K562 (cell line): ENCODE results near the gene ATP2A1.

ENCODE experiments used
- BRD4 ChIP-seq: fragments of 200-600 bp; sonication (generic); IDR thresholded peaks from 2 replicates; pipeline ENCODE4 v1.6.1; 2017; ENCODE audit warnings: inconsistent platforms
- CTCF ChIP-seq, 3 experiments: IDR thresholded peaks in 2 of 3; conservative IDR thresholded peaks in 1 of 3; 2 replicates each; pipeline ENCODE4 v1.5.1; 2011 to 2012; ENCODE audit warnings: low read length in 3 of 3, mild to moderate bottlenecking in 3 of 3, control low read depth in 2 of 3, improper control_type of control experiment in 1 of 3, inconsistent platforms in 1 of 3, low read depth in 1 of 3, mixed read lengths in 1 of 3, moderate library complexity in 1 of 3; ENCODE audit not compliant: insufficient read depth in 2 of 3
- FOXP4 ChIP-seq: sonication (generic); formaldehyde crosslinking; IDR thresholded peaks from 2 replicates; pipeline ENCODE4 v1.8.0; 2022; ENCODE audit warnings: mild to moderate bottlenecking, missing genetic modification reagents, borderline replicate concordance
- GTF2F1 ChIP-seq: IDR thresholded peaks from 2 replicates; pipeline ENCODE4 v1.6.1; 2011; ENCODE audit warnings: low read depth, low read length, improper control_type of control experiment
- IRF1 ChIP-seq: sonication (generic); formaldehyde crosslinking; IDR thresholded peaks from 2 replicates; pipeline ENCODE4 v1.8.0; 2022; ENCODE audit warnings: missing genetic modification reagents, mild to moderate bottlenecking, borderline replicate concordance
- MTA3 ChIP-seq: fragments of 450-650 bp; formaldehyde crosslinking; IDR thresholded peaks from 2 replicates; pipeline ENCODE4 v1.6.1; 2017; ENCODE audit warnings: mild to moderate bottlenecking, borderline replicate concordance
- NR0B1 ChIP-seq: fragments of 450-650 bp; IDR thresholded peaks from one replicate; pipeline ENCODE4 v1.6.1; 2018; ENCODE audit warnings: mild to moderate bottlenecking, moderate library complexity; ENCODE audit not compliant: partially characterized antibody
- POLR3A ChIP-seq: IDR thresholded peaks from 2 replicates; pipeline ENCODE4 v1.6.1; 2011; ENCODE audit warnings: borderline replicate concordance, mild to moderate bottlenecking, moderate library complexity; ENCODE audit not compliant: insufficient read length, insufficient read depth; ENCODE audit errors: extremely low read depth
- SMAD1 ChIP-seq: fragments of 150-350 bp; IDR thresholded peaks from 2 replicates; pipeline ENCODE4 v1.6.1; 2014; ENCODE audit warnings: low read length, low read depth; ENCODE audit not compliant: partially characterized antibody
- STAG1 ChIP-seq: sonication (generic); formaldehyde crosslinking; IDR thresholded peaks from 2 replicates; pipeline ENCODE4 v1.5.0; 2020; ENCODE audit warnings: missing genetic modification reagents, borderline replicate concordance

- no peak for TF ChIP-seq NR0B1
- TF ChIP-seq CTCF (IDR thresholded peaks at IDR 0.05 in 2 of 3, conservative IDR thresholded peaks at IDR 0.05 in 1 of 3; ENCODE audit: insufficient read depth in 2 of 3, low read depth in 1 of 3, low read length in 3 of 3) = no peak
- no peak for TF ChIP-seq GTF2F1
- TF ChIP-seq STAG1 (CRISPR knock-in tag) = no peak
- no peak for TF ChIP-seq MTA3
- TF ChIP-seq BRD4 = no peak
- no peak for TF ChIP-seq IRF1 (CRISPR knock-in tag)
- TF ChIP-seq FOXP4 (CRISPR knock-in tag) = no peak
- TF ChIP-seq SMAD1 = no peak
- no peak for TF ChIP-seq POLR3A
Measured at GRCh38 chr16:28905229-28905754, 27.0 kb downstream of the ATP2A1 start.
